Measurements from ENCODE around the gene ARMC12. TPM values are rescaled to one million over a fixed set of nuclear protein-coding genes. Genes with fewer than 3 reads are reported as not detected.

Gene ARMC12
- total and polyA plus RNA-seq, 2 experiments from 2014 or later: 2.3 to 4.1 TPM

GRCh38 chr6:35796236-35796635, 59.4 kb downstream of the ARMC12 start:
- Histone ChIP-seq H3K27me3 (no peaks in the 10 kb centered on the region), H3K36me3 (no peaks in the 10 kb centered on the region), H3K4me1 (ENCODE audit: low read depth) (no peaks in the 10 kb centered on the region), H3K9me3 (ENCODE audit: low read depth) (no peaks in the 10 kb centered on the region), H3K27ac (no peak overlapping the region), H3K4me3 (no peak overlapping the region)
- no peak for TF ChIP-seq CTCF (IDR thresholded peaks at IDR 0.05; ENCODE audit: low read depth, low read length)
- DNase-seq (ENCODE audit: low read depth in 1 of 2, low spot score in 1 of 2): no peak

GRCh38 chr6:35797837-35798526, 61.1 kb downstream of the ARMC12 start:
- Histone ChIP-seq H3K4me3 (no peak overlapping the region), H3K27me3 (no peaks in the 10 kb centered on the region), H3K9me3 (ENCODE audit: low read depth) (no peaks in the 10 kb centered on the region), H3K36me3 (no peaks in the 10 kb centered on the region), H3K27ac (no peak overlapping the region), H3K4me1 (ENCODE audit: low read depth) (no peaks in the 10 kb centered on the region)
- no peak for DNase-seq (ENCODE audit: low read depth in 1 of 2, low spot score in 1 of 2)
- no peak for TF ChIP-seq CTCF (IDR thresholded peaks at IDR 0.05; ENCODE audit: low read depth, low read length)

Other genes starting within 250 kb of the ARMC12 start
- gene TEAD3, start 240.0 kb upstream of the ARMC12 start, total RNA-seq: 65.2 and 98.6 TPM in 2 replicates
- gene TEAD3, start 240.0 kb upstream of the ARMC12 start, polyA plus RNA-seq: 64.0 and 78.3 TPM in 2 replicates
- gene TULP1, start 224.1 kb upstream of the ARMC12 start, total RNA-seq: 4.8 and 5.2 TPM in 2 replicates
- gene TULP1, start 224.1 kb upstream of the ARMC12 start, polyA plus RNA-seq: 0.92 and 5.9 TPM in 2 replicates
- gene FKBP5, start 48.1 kb upstream of the ARMC12 start, total RNA-seq: 20.5 and 32.4 TPM in 2 replicates
- gene FKBP5, start 48.1 kb upstream of the ARMC12 start, polyA plus RNA-seq: 53.0 and 89.7 TPM in 2 replicates
- not detected in 2 replicates for gene CLPSL2, start 39.6 kb downstream of the ARMC12 start, total RNA-seq
- 1.2 TPM in 1 of 2 replicates, not detected in the other for gene CLPSL2, start 39.6 kb downstream of the ARMC12 start, polyA plus RNA-seq
- gene CLPSL1, start 44.0 kb downstream of the ARMC12 start, total RNA-seq: not detected in 2 replicates
- gene CLPSL1, start 44.0 kb downstream of the ARMC12 start, polyA plus RNA-seq: not detected in 2 replicates
- gene CLPS, start 60.3 kb downstream of the ARMC12 start, total RNA-seq: not detected in 2 replicates
- gene CLPS, start 60.3 kb downstream of the ARMC12 start, polyA plus RNA-seq: not detected in 2 replicates
- gene LHFPL5, start 68.3 kb downstream of the ARMC12 start, total RNA-seq: not detected in 2 replicates
- gene LHFPL5, start 68.3 kb downstream of the ARMC12 start, polyA plus RNA-seq: not detected in 2 replicates
- 52.0 and 54.5 TPM in 2 replicates for gene SRPK1, start 184.1 kb downstream of the ARMC12 start, total RNA-seq
- gene SRPK1, start 184.1 kb downstream of the ARMC12 start, polyA plus RNA-seq: 37.6 and 50.6 TPM in 2 replicates